GM12878 (cell line): Measurements from ENCODE around the gene DNAJC17.

Experiments
- CREB1 ChIP-seq: IDR thresholded peaks from 2 replicates; pipeline ENCODE4 v1.6.1; 2012; ENCODE audit warnings: low read depth, mild to moderate bottlenecking, inconsistent platforms
- CTCF ChIP-seq, 3 experiments: IDR thresholded peaks in 2 of 3; conservative IDR thresholded peaks in 1 of 3; 2 replicates each; pipeline ENCODE4 v1.5.1; 2011; ENCODE audit warnings: low read depth in 3 of 3, low read length in 3 of 3, mild to moderate bottlenecking in 3 of 3, control low read depth in 2 of 3, moderate library complexity in 2 of 3, inconsistent platforms in 1 of 3, mixed read lengths in 1 of 3; ENCODE audit not compliant: control insufficient read depth in 2 of 3, insufficient read depth in 1 of 3; ENCODE audit errors: extremely low read depth in 1 of 3
- ETV6 ChIP-seq, 2 experiments: fragments of 450-650 bp in 1 of 2; IDR thresholded peaks in 1 of 2; conservative IDR thresholded peaks in 1 of 2; 2 replicates each; pipeline ENCODE4 v1.6.1; 2014; ENCODE audit warnings: antibody characterized with exemption in 1 of 2, borderline replicate concordance in 1 of 2, low read depth in 1 of 2, mild to moderate bottlenecking in 1 of 2, moderate library complexity in 1 of 2
- FOS ChIP-seq: IDR thresholded peaks from 3 replicates; pipeline ENCODE4 v1.6.1; 2011; ENCODE audit warnings: borderline replicate concordance; ENCODE audit not compliant: insufficient read length; ENCODE audit errors: extremely low read depth
- POLR2A ChIP-seq: IDR thresholded peaks from 2 replicates; pipeline ENCODE4 v1.6.1; 2011; ENCODE audit warnings: low read depth, mild to moderate bottlenecking, low read length
- RAD51 ChIP-seq: fragments of 450-650 bp; IDR thresholded peaks from 2 replicates; pipeline ENCODE4 v1.6.1; 2016; ENCODE audit warnings: moderate library complexity, mild to moderate bottlenecking, inconsistent platforms
- REST ChIP-seq: IDR thresholded peaks from 2 replicates; pipeline ENCODE4 v1.6.1; 2012; ENCODE audit warnings: mild to moderate bottlenecking, low read depth, low read length
- SMAD1 ChIP-seq: fragments of 450-650 bp; IDR thresholded peaks from 2 replicates; pipeline ENCODE4 v1.6.1; 2018; ENCODE audit warnings: mild to moderate bottlenecking, low read depth; ENCODE audit not compliant: partially characterized antibody
- SUPT20H ChIP-seq: IDR thresholded peaks from 2 replicates; pipeline ENCODE4 v1.6.1; 2011; ENCODE audit warnings: low read depth, mild to moderate bottlenecking, low read length, moderate library complexity, borderline replicate concordance; ENCODE audit not compliant: control insufficient read depth

GRCh38 chr15:40843885-40844695, 36.8 kb upstream of the DNAJC17 start, which contains the start of gene SPINT1:
- TF ChIP-seq CTCF (IDR thresholded peaks at IDR 0.05 in 2 of 3, conservative IDR thresholded peaks at IDR 0.05 in 1 of 3; ENCODE audit: control insufficient read depth in 2 of 3, extremely low read depth in 1 of 3, insufficient read depth in 1 of 3, low read depth in 3 of 3, low read length in 3 of 3): no peak
- TF ChIP-seq SMAD1: no peak
- TF ChIP-seq FOS: no peak
- TF ChIP-seq REST: no peak
- no peak; the same call in 1 of the 2 replicates for TF ChIP-seq POLR2A
- TF ChIP-seq CREB1: no peak
- no peak for TF ChIP-seq RAD51
- no peak for TF ChIP-seq SUPT20H
- TF ChIP-seq ETV6 (conservative IDR thresholded peaks at IDR 0.05 in 1 of 2, IDR thresholded peaks at IDR 0.05 in 1 of 2; ENCODE audit: borderline replicate concordance in 1 of 2, low read depth in 1 of 2): no peak
